RWPE2 (cell line): Measurements from ENCODE around the gene MYOM1.

Experiments used
- ATAC-seq: fragments of 200-7000 bp; cut with Tn5 transposase; 3 replicates; pipeline ENCODE4 v1.9.1; 2021; ENCODE audit warnings: low read depth
- DNase-seq: peaks from one replicate; pipeline ENCODE4 v3.0.0-alpha.2; 2020; ENCODE audit warnings: low spot score
- H3K27ac ChIP-seq: fragments of 450-650 bp; 2 replicates; pipeline ENCODE4 v1.5.1; 2017; ENCODE audit warnings: mild to moderate bottlenecking; ENCODE audit not compliant: poor library complexity, severe bottlenecking
- H3K27me3 ChIP-seq: fragments of 250-450 bp; sonication (Bioruptor Pico); 2 replicates; pipeline ENCODE4 v1.5.1; 2021; ENCODE audit warnings: mild to moderate bottlenecking, moderate library complexity; ENCODE audit not compliant: insufficient read depth, poor library complexity, severe bottlenecking
- H3K36me3 ChIP-seq: fragments of 250-450 bp; sonication (Bioruptor Pico); 2 replicates; pipeline ENCODE4 v1.5.1; 2020; ENCODE audit warnings: low read depth, mild to moderate bottlenecking, moderate library complexity
- H3K4me1 ChIP-seq: fragments of 250-450 bp; sonication (Bioruptor Pico); 2 replicates; pipeline ENCODE4 v1.5.1; 2021; ENCODE audit warnings: mild to moderate bottlenecking, moderate library complexity; ENCODE audit not compliant: insufficient read depth, poor library complexity, severe bottlenecking
- H3K4me3 ChIP-seq: fragments of 250-450 bp; sonication (Bioruptor Pico); 2 replicates; pipeline ENCODE4 v1.5.1; 2021; ENCODE audit warnings: mild to moderate bottlenecking, moderate library complexity; ENCODE audit not compliant: severe bottlenecking
- H3K9me3 ChIP-seq: fragments of 250-450 bp; sonication (Bioruptor Pico); 2 replicates; pipeline ENCODE4 v1.5.1; 2021; ENCODE audit warnings: mild to moderate bottlenecking, moderate library complexity; ENCODE audit not compliant: severe bottlenecking
- CTCF ChIP-seq: fragments of 450-650 bp; IDR thresholded peaks from one replicate; pipeline ENCODE4 v1.5.1; 2017; ENCODE audit warnings: mild to moderate bottlenecking, moderate library complexity; ENCODE audit not compliant: poor library complexity, severe bottlenecking

The MYOM1 gene

GRCh38 chr18:3192286-3192685, 27.5 kb downstream of the MYOM1 start:
- no peak overlapping the region for H3K27ac ChIP-seq
- H3K36me3 ChIP-seq, result no peaks in the 10 kb centered on the region
- no peak for ATAC-seq
- no peak for TF ChIP-seq CTCF
- H3K4me3 ChIP-seq, result no peak overlapping the region
- no peaks in the 10 kb centered on the region for H3K4me1 ChIP-seq
- no peak for DNase-seq
- H3K9me3 ChIP-seq, result no peaks in the 10 kb centered on the region
- no peaks in the 10 kb centered on the region for H3K27me3 ChIP-seq

- H3K36me3 ChIP-seq, result no peaks in the 10 kb centered on the region
- H3K4me3 ChIP-seq, result no peak overlapping the region
- H3K27ac ChIP-seq, result no peak overlapping the region
- H3K9me3 ChIP-seq, result no peaks in the 10 kb centered on the region
- H3K4me1 ChIP-seq, result no peaks in the 10 kb centered on the region
- H3K27me3 ChIP-seq, result no peaks in the 10 kb centered on the region
- ATAC-seq, result no peak
- TF ChIP-seq CTCF, result no peak
- no peak for DNase-seq
These were observed 29.2 kb downstream of the MYOM1 start for GRCh38 chr18:3190610-3191009.

GRCh38 chr18:3189884-3190283, 29.9 kb downstream of the MYOM1 start:
- Histone ChIP-seq H3K9me3 (no peaks in the 10 kb centered on the region), H3K4me3 (no peak overlapping the region), H3K4me1 (no peaks in the 10 kb centered on the region), H3K27ac (no peak overlapping the region), H3K36me3 (no peaks in the 10 kb centered on the region), H3K27me3 (no peaks in the 10 kb centered on the region)
- peak; percentile 31; the same call in 1 of the 3 replicates for ATAC-seq
- no peak for DNase-seq
- no peak for TF ChIP-seq CTCF

GRCh38 chr18:3186678-3187658, 32.8 kb downstream of the MYOM1 start:
- DNase-seq (no peak), ATAC-seq (no peak; the same call in 2 of the 3 replicates)
- Histone ChIP-seq H3K27me3 (no peaks in the 10 kb centered on the region), H3K9me3 (no peaks in the 10 kb centered on the region), H3K4me1 (no peaks in the 10 kb centered on the region), H3K27ac (no peak overlapping the region), H3K4me3 (no peak overlapping the region), H3K36me3 (no peaks in the 10 kb centered on the region)
- TF ChIP-seq CTCF, result no peak
